Parathyroid adenoma (tissue), 2 donors: Measurements from ENCODE around the gene RUFY3.

Experiments used
- H2AFZ ChIP-seq: fragments of 300-600 bp; sonication (generic); one replicate; pipeline ENCODE4 v1.7.0; 2017; ENCODE audit warnings: antibody characterized with exemption, mild to moderate bottlenecking
- H3K27ac ChIP-seq: fragments of 300-600 bp; sonication (generic); one replicate; pipeline ENCODE4 v1.7.0; 2017
- H3K27me3 ChIP-seq: fragments of 300-600 bp; sonication (generic); one replicate; pipeline ENCODE4 v1.7.0; 2017; ENCODE audit warnings: low read length; ENCODE audit not compliant: control insufficient read depth, insufficient read depth
- H3K36me3 ChIP-seq: fragments of 300-600 bp; sonication (generic); one replicate; pipeline ENCODE4 v1.7.0; 2017; ENCODE audit warnings: low read length; ENCODE audit not compliant: control insufficient read depth, insufficient read depth
- H3K4me1 ChIP-seq: fragments of 300-600 bp; sonication (generic); one replicate; pipeline ENCODE4 v1.7.0; 2017; ENCODE audit warnings: control low read depth
- H3K4me2 ChIP-seq: fragments of 300-600 bp; sonication (generic); one replicate; pipeline ENCODE4 v1.7.0; 2017; ENCODE audit warnings: low read length
- H3K4me3 ChIP-seq: fragments of 300-600 bp; sonication (generic); one replicate; pipeline ENCODE4 v1.7.0; 2017; ENCODE audit warnings: low read depth, low read length
- H3K79me2 ChIP-seq: fragments of 300-600 bp; sonication (generic); one replicate; pipeline ENCODE4 v1.7.0; 2017; ENCODE audit warnings: control low read depth
- H3K9ac ChIP-seq: fragments of 300-600 bp; sonication (generic); one replicate; pipeline ENCODE4 v1.7.0; 2017; ENCODE audit warnings: mild to moderate bottlenecking
- H3K9me3 ChIP-seq: fragments of 300-600 bp; sonication (generic); one replicate; pipeline ENCODE4 v1.7.0; 2017; ENCODE audit warnings: low read length; ENCODE audit not compliant: control insufficient read depth
- TF ChIP-seq, protein P1 (sequence below): fragments of 300-600 bp; sonication (generic); IDR thresholded peaks from one replicate; pipeline ENCODE4 v1.7.0; 2017; ENCODE audit warnings: antibody characterized with exemption, mild to moderate bottlenecking
- donor health status: primary hyperparathyroidism.

The RUFY3 gene

DNA sequence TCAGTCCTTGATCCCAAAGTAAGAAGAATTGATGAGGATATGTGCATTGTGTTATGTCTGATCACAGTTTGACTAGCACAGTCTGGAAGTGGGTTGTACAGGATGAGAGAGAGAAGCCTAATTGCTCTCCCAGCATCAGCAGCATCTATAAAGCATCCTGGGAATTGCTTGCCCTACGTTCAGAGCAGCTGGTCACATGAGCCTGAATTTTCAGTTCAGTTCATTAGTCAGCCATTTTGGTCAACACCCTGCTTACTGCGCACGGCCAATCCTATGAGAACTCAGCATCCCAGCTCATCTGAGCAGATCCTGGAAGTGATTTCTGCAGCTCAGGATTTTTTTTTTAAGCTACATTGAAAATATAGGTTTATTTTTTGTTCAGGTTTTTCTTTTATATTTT lies at the start of gene RUFY3:
TSS of gene RUFY3 (plus strand) at position 218 of the 400 bp plus-strand sequence. CDS start 610 bp downstream, outside the sequence.
- Histone ChIP-seq H3K27me3 (no peaks in the 10 kb centered on the region), H3K27ac (no peak within 1 kb of the TSS), H3K79me2 (peaks cover 4% of the 10 kb centered on the region), H3K9me3 (no peaks in the 10 kb centered on the region), H3K4me1 (no peaks in the 10 kb centered on the region), H3K36me3 (no peaks in the 10 kb centered on the region), H2AFZ (peak within 1 kb of the TSS; percentile 2), H3K9ac (no peak within 1 kb of the TSS), H3K4me2 (no peak within 1 kb of the TSS), H3K4me3 (no peak within 1 kb of the TSS)
- TF ChIP-seq, protein P1, sequence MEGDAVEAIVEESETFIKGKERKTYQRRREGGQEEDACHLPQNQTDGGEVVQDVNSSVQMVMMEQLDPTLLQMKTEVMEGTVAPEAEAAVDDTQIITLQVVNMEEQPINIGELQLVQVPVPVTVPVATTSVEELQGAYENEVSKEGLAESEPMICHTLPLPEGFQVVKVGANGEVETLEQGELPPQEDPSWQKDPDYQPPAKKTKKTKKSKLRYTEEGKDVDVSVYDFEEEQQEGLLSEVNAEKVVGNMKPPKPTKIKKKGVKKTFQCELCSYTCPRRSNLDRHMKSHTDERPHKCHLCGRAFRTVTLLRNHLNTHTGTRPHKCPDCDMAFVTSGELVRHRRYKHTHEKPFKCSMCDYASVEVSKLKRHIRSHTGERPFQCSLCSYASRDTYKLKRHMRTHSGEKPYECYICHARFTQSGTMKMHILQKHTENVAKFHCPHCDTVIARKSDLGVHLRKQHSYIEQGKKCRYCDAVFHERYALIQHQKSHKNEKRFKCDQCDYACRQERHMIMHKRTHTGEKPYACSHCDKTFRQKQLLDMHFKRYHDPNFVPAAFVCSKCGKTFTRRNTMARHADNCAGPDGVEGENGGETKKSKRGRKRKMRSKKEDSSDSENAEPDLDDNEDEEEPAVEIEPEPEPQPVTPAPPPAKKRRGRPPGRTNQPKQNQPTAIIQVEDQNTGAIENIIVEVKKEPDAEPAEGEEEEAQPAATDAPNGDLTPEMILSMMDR = no peak

DNA sequence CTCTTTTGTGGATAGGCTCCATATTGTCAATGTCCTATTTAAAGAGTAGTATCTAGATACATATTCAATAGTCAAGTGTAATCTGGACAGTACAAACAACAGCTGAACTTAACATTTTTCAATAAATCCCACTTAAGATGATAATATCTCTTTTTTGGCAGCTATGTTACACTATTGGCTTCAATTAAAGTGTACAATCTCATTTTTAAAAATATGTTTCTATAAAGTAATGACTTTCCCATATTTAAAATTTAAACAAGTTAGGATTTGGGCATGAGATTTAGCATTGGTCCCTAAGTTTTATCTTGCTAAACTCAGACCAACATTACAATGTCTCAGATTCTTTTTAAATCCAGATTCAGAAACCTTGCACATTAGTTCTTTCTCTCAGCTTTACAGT lies 47.6 kb upstream of the RUFY3 start:
- Histone ChIP-seq H3K36me3 (no peaks in the 10 kb centered on the region), H3K27ac (no peak overlapping the region), H3K4me1 (no peaks in the 10 kb centered on the region), H3K27me3 (no peaks in the 10 kb centered on the region), H2AFZ (no peak overlapping the region), H3K79me2 (no peaks in the 10 kb centered on the region), H3K4me3 (no peak overlapping the region), H3K9me3 (no peaks in the 10 kb centered on the region), H3K4me2 (no peak overlapping the region), H3K9ac (no peak overlapping the region)
- TF ChIP-seq, protein P1 = no peak

DNA sequence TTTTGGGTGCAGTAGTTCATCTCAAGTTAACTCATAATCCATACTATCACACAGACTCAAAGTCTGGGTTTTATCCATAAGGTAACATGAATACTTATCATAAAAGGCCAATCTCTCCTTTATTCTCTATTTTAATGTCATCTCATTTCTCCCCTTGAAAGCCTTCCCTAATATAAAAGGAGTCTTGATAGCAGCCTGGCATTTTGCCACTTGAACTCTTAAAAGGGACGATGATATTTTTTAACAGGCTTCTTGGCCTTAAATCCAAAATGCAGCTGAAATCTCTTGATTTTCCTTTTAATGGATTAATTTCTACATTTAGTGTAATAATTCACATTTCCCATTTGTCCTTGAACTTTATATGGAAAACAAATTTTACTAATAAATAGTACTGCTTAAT lies 47.0 kb upstream of the RUFY3 start:
- H3K36me3 ChIP-seq = no peaks in the 10 kb centered on the region
- H3K27me3 ChIP-seq = no peaks in the 10 kb centered on the region
- H3K27ac ChIP-seq = no peak overlapping the region
- no peak overlapping the region for H3K4me2 ChIP-seq
- H3K4me3 ChIP-seq = no peak overlapping the region
- TF ChIP-seq, protein P1 = no peak
- H3K79me2 ChIP-seq = no peaks in the 10 kb centered on the region
- H3K9ac ChIP-seq = no peak overlapping the region
- H3K4me1 ChIP-seq = no peaks in the 10 kb centered on the region
- H3K9me3 ChIP-seq = no peaks in the 10 kb centered on the region
- H2AFZ ChIP-seq = no peak overlapping the region

DNA sequence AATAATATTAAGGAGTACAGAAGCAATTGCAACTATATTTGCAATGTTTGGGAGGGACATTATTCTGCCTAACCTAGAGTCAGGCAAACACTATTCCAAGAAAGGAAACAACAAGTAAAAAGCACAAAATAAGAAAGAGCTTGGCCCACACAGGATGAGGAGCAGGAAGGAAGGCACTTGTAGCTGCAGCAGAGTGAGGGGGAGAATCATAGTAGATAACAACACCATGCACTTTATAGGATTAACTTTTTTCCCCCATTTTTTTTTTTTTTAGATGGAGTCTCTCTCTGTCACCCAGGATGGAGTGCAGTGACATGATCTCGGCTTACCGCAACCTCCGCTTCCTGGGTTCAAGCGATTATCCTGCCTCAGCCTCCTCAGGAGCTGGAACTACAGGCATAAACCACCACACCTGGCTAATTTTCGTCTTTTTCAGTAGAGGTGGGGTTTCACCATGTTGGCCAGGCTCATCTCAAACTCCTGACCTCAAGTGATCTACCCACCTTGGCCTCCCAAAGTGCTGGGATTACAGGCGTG lies 45.1 kb upstream of the RUFY3 start:
- no peak overlapping the region for H3K9ac ChIP-seq
- H3K4me1 ChIP-seq = no peaks in the 10 kb centered on the region
- TF ChIP-seq, protein P1 = no peak
- no peaks in the 10 kb centered on the region for H3K79me2 ChIP-seq
- no peaks in the 10 kb centered on the region for H3K9me3 ChIP-seq
- no peaks in the 10 kb centered on the region for H3K36me3 ChIP-seq
- no peak overlapping the region for H2AFZ ChIP-seq
- H3K27ac ChIP-seq = no peak overlapping the region
- H3K4me3 ChIP-seq = no peak overlapping the region
- no peaks in the 10 kb centered on the region for H3K27me3 ChIP-seq
- H3K4me2 ChIP-seq = no peak overlapping the region

- Histone ChIP-seq H3K79me2 (no peaks in the 10 kb centered on the region), H3K27ac (no peak overlapping the region)
Observed at GRCh38 chr4:70678383-70678999, 43.3 kb upstream of the RUFY3 start.

More at GRCh38 chr4:70678383-70678999, 43.3 kb upstream of the RUFY3 start:
- TF ChIP-seq, protein P1 = no peak
- Histone ChIP-seq H3K27me3 (no peaks in the 10 kb centered on the region), H3K4me3 (no peak overlapping the region), H3K4me1 (no peaks in the 10 kb centered on the region), H3K9ac (no peak overlapping the region), H3K9me3 (no peaks in the 10 kb centered on the region), H2AFZ (no peak overlapping the region), H3K4me2 (no peak overlapping the region), H3K36me3 (no peaks in the 10 kb centered on the region)
